Colon (tissue), 2 donors: ENCODE results near the gene CCDC170.

ENCODE experiments used
- FAIRE-seq: peaks from 2 replicates; lab custom pipeline; 2012; peaks lifted over from hg19 to GRCh38; lab: Jason Lieb, UNC
- donor health status: control.
- donor health status: control.

The CCDC170 gene

DNA sequence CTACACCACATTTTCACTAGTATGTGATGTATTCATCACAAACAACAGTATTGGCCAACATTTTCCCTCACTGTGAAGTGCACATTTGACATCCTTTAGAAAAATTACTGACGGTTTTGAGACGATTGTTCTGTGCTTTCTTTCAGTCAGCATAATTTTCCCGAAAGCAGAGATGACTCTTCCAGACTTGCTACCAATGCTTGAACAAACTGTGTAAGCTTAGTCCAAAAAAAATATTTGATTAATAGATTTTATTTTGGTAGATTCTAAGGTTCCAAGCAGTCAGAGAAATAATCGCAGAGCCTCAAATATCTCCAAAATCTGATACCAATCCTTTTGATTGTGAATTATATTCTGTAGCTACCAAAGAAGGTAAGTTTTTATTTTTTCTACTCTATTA lies 162.6 kb downstream of the CCDC170 start:
- FAIRE-seq = no peak

DNA sequence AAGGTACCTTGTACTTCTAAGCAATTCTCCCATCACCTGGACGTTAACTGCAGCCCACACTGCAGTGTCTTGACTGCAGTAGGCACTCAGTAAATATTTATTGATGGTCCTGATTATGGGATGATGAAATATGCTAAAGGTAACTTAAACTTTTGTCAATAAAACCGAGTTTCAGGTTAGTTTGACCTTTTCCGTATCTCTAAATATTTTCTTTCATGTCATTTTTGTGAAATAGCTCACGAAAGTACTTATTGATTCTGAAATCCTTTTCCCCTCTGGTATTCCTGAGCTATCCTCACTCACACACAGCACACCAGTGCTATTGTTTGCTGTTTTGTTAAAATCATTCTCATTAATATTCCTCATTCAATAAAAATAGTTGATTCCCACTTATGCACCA lies 164.3 kb downstream of the CCDC170 start:
- FAIRE-seq = no peak

DNA sequence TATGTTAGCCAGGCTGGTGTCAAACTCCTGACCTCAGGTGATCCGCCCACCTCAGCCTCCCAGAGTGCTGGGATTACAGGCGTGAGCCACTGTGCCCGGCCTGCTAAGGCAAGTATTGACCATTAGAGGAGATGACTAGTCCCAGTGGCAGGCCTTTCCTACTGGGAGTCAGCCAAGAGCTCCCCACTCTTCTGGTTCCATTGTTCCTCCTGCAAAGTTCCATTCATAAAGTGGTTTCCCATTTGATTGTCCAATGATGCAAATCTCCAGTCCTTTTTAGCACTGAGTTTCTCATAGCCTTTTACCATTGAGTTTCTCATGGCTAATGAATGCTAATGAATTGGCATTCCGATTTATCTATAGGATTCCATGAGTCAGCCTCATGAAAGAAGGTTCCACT lies 165.4 kb downstream of the CCDC170 start:
- FAIRE-seq = no peak

DNA sequence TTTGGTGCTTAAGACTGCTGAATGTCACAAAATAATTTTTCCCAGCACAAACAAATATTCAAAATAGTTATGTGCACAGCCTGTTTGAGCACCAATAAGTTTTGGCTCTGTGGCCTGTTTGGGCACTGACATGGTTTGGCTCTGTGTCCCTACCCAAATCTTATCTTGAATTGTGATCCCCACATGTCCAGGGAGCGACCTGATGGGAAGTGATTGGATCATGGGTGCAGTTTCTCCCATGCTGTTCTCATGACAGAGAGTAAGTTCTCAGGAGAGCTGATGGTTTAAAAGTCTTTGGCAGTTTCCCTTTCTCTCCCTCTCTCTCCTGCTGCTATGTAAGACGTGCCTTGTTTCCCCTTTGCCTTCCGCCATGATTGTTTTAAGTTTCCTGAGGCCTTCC lies 167.7 kb downstream of the CCDC170 start:
- no peak for FAIRE-seq

DNA sequence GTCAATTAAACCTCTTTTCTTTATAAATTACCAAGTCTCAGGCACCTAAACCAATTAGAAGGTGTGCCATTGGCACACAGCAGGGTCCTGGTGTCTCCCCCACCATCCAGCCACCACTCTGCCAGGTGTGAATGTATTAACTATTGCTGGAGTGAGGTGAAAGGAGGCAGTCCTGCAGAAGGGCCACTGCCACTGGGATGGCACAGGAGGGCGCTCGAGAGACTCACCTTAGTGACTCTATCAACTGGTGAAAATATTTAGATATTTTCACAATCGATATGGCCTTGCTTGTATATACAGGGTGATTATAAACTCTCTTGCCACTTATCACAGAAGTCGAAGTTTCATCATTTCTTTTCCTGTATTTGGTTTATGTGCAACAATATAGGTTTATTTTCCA lies 168.1 kb downstream of the CCDC170 start:
- no peak for FAIRE-seq

DNA sequence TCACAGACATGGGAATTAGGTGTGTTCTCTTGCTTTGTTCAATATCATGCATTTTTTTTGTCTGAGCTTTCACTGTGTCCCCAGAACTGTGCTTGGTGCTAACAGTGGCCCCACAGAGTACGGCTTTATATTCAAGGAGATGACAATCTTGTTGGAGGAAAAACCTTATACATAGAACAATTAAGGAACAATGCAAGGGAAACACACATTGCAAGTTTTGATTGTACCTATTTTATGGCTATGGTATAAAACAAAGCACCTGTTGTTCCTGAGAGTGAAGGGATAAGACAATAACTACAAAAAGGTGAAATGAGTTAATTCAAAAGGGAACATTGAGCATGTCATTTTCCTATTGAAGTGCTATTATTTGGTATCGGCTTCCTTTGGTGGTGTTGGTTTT lies 169.7 kb downstream of the CCDC170 start:
- no peak for FAIRE-seq

DNA sequence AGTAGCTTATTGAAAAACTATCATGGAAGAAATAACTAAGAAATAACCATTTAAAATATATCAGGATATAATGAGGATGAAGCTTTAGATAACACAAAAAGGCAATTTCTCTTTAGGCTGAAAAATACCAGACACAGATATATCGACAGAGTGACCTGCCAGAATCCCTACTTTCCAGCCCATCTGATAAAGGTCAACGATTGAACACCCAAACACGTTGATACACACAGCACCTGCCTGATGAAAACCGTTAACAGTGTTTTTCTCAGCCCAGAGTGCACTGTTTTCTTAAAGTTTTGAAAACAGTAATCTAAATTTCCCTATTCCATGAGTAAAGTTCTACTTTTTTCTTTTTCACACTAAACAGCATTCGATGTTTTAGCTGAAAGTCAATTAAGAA lies 170.6 kb downstream of the CCDC170 start:
- FAIRE-seq = no peak

DNA sequence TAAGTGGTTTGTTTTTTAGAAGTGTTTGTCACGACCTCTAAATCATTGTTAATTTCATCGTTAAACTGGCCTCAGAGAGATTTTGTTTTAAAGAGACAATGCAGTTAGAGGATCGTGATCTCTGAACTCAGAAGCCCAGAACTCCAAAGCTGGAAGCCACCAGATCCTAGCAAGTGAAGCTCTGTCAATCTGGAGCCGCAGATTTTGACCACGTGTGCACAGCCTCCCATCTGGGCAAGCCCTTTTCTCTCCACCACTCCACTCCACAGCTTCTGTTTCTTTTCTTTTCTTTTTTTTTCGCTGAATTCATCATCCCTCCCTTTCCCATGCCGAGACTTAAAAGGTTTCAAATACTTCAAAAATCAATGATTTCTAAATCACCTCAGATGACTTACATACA lies 171.5 kb downstream of the CCDC170 start:
- FAIRE-seq = no peak

DNA sequence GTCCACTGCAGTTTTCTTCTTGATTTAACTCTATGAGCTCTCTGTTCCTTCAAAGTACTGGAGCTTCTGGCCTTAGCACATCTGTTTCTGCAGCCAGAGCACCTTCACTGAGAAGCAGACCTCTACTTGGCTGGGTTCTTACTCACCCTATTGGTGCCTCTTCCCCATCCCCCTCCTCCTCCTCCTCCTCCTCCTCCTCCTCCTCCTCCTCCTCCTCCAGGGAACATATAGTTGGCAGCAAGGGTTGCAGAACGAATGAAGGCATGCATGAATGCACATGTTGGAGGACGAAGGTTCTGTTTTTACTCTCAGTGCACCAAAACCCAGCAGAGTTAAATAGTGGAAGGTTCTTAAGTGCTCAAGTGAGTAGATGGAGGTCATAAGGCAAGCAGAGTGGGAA lies 172.7 kb downstream of the CCDC170 start:
- no peak for FAIRE-seq

DNA sequence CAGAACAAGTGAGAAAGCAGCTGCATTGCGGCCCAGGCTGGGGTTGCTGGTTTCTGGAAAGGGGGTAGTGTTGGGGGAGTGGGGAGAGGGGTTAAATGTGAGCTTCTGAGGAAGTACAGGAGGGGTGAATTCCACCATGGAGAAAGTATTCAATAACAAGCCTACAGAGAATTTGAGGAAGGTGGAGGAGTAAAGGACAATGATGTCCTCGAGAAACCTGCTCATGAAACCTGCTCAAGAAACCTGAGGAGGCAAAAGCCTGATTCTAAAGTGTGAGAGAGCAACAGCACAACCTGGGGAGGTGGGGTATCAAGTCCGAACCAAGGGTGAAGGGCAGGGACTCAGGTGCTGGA lies 175.4 kb downstream of the CCDC170 start:
- FAIRE-seq = no peak

DNA sequence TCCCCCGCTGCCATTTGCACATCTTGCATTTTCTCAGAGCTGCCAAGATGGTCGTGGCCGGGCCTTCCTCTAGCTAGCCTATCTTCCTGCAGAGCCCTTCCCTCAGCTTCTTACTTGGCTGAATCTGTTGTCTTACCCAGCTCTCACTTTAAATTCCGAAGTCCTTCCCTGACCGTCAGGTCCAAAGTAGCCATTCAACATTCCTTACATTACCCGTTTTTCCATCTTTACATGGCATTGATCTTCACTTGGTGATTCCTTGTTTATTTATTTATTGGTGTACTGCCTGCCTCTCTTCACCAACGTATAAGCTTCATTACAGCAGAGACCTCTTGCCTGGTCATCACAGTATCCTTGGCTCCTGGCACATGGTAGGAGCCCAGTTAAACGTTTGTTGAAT lies 176.3 kb downstream of the CCDC170 start:
- no peak for FAIRE-seq
